ENCODE data around the gene RNPEP.
"Not testable (repeated sequence)": the region's sequence is repeated elsewhere in the genome, so short reads cannot be mapped to it uniquely, and the experiment has no call there.

Gene RNPEP, protein sequence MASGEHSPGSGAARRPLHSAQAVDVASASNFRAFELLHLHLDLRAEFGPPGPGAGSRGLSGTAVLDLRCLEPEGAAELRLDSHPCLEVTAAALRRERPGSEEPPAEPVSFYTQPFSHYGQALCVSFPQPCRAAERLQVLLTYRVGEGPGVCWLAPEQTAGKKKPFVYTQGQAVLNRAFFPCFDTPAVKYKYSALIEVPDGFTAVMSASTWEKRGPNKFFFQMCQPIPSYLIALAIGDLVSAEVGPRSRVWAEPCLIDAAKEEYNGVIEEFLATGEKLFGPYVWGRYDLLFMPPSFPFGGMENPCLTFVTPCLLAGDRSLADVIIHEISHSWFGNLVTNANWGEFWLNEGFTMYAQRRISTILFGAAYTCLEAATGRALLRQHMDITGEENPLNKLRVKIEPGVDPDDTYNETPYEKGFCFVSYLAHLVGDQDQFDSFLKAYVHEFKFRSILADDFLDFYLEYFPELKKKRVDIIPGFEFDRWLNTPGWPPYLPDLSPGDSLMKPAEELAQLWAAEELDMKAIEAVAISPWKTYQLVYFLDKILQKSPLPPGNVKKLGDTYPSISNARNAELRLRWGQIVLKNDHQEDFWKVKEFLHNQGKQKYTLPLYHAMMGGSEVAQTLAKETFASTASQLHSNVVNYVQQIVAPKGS

DNA sequence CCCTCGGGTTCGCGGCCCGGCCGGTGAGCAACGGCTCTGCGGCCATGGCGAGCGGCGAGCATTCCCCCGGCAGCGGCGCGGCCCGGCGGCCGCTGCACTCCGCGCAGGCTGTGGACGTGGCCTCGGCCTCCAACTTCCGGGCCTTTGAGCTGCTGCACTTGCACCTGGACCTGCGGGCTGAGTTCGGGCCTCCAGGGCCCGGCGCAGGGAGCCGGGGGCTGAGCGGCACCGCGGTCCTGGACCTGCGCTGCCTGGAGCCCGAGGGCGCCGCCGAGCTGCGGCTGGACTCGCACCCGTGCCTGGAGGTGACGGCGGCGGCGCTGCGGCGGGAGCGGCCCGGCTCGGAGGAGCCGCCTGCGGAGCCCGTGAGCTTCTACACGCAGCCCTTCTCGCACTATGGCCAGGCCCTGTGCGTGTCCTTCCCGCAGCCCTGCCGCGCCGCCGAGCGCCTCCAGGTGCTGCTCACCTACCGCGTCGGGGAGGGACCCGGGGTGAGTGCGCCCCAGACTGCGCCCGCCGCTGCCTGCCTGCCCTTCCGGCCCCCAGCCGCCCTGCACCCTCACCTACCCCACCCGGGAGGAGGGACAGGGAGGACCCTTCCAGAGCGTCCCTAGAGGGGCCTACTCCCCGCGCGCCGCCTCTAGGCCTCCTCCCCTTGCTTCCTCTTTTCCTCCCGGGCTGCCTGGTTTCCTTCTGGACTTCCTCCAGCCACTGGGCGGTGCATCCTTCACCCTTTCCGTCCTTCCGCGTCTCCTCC, at the start of gene RNPEP:
Gene RNPEP, plus strand, starts transcription at position 26 of the 757 bp plus-strand sequence. Its CDS starts 19 bp downstream, at position 45.
- DNase-seq = peak; percentile 86
- in situ Hi-C loops (cut with HindIII; ENCODE audit: low pct_ligation_motif_present, low pct_unique_long_range_greater_than_20kb, low sequenced_read_pairs) = no loop called here

DNA sequence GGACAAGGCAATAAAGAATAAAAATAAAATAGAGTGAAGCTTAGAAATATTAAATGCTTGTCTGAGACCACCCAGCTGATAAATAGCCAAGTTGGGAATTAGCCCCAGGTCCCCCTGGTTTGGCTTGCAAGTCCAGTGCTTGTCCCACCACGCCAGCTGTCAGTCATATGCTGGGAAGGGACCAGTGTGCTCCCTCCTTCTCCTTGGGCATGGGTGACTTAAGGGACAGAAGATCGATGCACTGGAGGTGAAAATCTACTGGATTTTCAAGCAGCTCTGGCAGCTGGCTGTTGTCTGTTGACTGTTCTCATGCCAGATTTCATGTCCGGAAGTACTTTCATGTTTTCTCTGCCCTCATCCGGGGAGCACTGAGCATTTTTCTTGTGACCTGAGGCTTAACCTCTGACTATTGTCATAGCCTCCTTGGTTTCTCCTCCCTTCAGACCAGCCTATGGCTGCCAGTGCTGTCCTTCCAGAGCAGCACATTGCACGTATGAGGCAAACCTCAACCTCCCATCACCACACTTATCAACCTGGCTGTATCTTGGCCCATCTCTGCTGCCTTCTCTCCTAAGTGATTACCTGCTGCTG, 48.5 kb upstream of the RNPEP start:
- in situ Hi-C loops (cut with HindIII; ENCODE audit: low pct_ligation_motif_present, low pct_unique_long_range_greater_than_20kb, low sequenced_read_pairs) = no loop called here

DNA sequence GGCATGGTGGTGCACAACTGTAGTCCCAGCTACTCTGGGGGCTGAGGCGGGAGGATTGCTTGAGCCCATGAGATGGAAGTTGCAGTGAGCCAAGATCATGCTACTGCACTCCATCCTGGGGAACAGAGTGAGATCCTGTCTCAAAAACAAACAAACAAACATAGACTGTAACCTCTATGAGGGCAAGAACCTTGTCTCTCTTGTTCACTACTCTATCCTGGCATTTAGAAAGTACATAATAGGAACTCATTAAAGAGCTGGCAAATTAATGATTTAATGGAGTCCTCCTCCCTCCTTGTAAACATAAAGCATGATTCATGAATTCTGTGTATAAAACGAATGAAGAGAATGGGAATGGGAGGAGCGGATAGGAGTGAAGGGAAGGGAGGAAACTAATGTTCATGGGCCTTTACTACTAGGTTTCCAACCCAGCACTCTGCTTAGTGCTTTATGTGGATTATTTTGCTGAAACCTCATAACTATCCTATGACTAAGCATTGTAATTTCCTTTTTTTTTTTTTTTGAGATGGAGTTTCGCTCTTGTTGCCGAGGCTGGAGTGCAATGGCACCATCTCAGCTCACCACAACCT, 44.7 kb upstream of the RNPEP start:
- in situ Hi-C loops (cut with HindIII; ENCODE audit: low pct_ligation_motif_present, low pct_unique_long_range_greater_than_20kb, low sequenced_read_pairs) = no loop called here
- DNase-seq = peak; percentile 39

More for the DNA sequence above, 48.5 kb upstream of the RNPEP start:
- no peak for DNase-seq

DNA sequence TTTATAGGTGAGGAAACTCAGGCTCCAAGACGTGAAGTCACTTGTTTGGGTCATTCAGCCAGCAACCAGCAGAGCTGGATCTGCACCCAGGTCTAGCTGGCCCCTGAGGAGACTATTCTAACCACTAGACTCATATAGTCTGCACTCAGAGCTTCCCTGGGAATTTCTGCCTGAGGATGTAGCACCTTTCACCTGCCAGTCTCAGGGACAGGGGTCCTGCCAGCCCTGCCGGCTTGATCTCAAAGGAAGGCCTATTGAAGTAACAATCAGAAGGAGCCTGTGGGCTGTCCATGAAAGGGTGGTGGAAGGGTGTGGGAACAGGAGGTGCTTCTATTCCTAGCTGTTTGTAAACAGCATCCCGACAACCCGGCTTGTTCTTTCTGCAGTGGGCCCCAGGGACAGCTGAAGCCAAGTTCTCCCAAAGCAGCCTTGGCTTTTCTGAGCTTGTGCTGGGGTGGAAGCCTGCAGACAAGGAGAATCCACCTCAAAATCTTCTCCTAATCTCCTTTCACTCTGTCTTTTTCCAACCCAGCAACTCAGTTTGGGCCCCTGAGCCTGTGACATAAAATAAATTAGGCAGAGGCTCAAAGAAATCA, 43.9 kb upstream of the RNPEP start:
- in situ Hi-C loops (cut with HindIII; ENCODE audit: low pct_ligation_motif_present, low pct_unique_long_range_greater_than_20kb, low sequenced_read_pairs) = no loop called here

DNA sequence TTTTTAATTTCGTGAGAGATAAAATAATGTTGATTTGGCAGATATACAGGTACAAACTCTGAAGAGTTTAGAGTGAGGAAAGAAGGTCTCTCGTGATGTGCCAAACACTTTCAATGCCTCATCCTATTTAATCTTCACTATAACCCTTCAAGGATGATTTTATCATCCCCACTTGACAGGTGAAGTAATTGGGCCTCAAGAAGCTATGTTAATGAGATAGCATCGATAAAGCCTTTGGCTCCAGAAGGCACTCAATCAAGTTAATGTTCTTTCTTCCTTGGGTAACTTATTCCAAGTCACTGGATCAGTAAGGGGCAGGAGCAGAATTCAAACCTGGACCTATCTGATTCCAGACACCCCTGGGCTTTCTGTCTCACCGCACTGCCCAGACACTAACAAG, 43.3 kb upstream of the RNPEP start:
- DNase-seq = no peak
- in situ Hi-C loops (cut with HindIII; ENCODE audit: low pct_ligation_motif_present, low pct_unique_long_range_greater_than_20kb, low sequenced_read_pairs) = no loop called here

More for the DNA sequence above, 43.9 kb upstream of the RNPEP start:
- DNase-seq = no peak

DNA sequence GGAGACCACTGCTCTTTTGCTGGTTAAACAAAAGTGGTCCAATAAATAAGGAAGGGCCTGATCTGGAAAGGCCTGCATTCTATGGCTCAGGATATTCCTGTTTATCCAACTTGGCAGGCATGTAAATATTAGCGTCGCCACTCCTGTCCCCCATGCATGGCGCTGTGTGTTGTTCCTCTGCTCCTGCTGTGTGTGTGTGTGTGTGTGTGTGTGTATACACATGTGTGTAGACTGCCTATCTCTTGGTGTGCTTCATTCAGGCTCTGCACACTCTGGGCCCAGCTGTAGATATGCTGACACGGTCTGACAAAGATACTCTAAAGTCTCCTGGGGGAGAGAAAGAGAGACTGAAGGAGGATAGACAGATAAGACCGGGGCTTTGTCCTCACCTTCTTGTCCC, 42.9 kb upstream of the RNPEP start:
- DNase-seq = no peak
- in situ Hi-C loops (cut with HindIII; ENCODE audit: low pct_ligation_motif_present, low pct_unique_long_range_greater_than_20kb, low sequenced_read_pairs) = no loop called here

DNA sequence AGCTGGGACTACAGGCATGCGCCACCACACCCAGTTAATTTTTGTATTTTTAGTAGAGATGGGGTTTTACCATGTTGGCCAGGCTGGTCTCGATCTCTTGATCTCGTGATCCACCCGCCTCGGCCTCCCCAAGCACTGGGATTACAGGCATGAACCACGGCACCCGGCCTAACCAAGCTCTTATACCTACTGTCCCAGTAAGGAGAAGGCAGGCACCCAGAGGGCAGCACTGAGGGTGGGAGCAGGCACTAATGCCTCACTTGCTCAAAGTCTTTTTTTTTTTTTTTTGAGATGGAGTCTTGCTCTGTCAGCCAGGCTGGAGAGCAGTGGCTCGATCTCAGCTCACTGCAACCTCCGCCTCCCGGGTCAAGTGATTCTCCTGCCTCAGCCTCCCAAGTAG, 42.1 kb upstream of the RNPEP start:
- in situ Hi-C loops (cut with HindIII; ENCODE audit: low pct_ligation_motif_present, low pct_unique_long_range_greater_than_20kb, low sequenced_read_pairs); DNase-seq: not testable (repeated sequence)

DNA sequence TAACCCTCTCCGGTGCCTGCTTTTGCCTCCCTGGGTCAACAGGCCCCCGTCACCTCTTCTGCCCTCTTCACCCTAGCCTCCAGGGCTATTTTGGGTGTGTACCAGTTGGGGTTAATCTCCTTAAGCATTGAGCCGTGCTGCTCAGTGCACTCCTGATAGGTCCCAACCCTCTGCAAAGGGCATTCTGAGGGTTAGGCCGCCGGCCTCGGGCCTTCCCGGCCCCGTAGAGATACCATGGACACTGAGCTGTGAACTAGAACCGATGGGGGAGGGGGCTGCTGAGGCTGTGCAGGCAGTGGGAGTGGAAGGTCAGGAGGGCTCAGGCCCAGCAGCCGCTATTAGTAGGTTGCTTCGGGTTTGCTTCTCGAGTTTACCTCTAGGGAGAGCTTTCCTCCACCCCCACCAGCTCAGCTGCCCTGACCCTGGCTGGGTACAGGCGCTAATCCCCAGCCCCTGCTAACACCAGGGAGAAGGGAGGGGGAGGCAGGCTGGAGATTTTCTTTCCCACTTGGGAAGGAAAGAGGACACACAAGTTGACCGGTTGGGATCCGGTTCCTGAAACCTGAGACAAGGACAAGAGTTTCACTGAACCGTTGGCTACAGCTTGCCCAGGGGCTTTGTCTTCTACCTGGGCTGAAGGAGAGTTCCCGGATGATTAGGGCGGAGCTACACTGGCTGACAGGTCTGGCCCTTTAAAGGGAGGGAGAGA, 40.9 kb upstream of the RNPEP start:
- DNase-seq = no peak

DNA sequence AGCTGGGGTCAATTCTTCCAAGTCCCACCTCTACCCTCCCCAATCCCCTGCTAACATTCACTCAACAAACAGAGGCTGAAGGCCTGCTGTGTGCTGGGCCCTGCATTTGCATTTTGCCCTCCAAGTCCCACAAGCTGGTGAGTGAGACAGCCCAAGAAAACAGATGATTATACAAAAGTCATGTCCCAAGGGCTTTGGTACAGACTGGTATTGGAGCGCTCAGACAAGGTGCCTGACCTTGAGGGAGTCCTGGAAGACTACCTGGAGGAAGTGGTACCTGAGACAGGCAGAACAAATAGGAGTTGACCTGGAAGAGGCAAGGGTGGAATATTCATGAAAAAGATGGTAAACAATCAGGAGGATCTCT, 40.3 kb upstream of the RNPEP start:
- no peak for DNase-seq

More for the DNA sequence above, 40.9 kb upstream of the RNPEP start:
- in situ Hi-C loops (cut with HindIII; ENCODE audit: low pct_ligation_motif_present, low pct_unique_long_range_greater_than_20kb, low sequenced_read_pairs) = no loop called here

DNA sequence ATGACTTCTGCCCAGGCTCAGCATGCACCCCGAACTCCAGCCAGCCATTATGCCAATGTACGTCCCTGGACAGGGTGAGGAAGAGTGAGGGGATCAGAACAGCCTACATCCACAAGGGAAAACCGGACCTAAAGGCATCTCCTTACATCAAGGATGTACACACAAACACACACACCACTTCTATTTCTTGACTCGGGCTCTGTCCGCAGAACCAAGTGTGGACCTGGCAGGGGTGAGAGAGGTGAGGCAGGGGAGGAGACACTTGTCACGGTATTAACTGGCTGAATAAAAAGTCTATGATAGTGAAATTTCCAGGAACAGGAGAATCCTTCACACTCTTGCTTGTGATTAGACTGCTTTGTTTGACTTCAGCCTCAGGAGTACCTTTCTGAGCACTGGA, 38.4 kb upstream of the RNPEP start:
- in situ Hi-C loops (cut with HindIII; ENCODE audit: low pct_ligation_motif_present, low pct_unique_long_range_greater_than_20kb, low sequenced_read_pairs) = no loop called here

More for the DNA sequence above, 40.3 kb upstream of the RNPEP start:
- in situ Hi-C loops (cut with HindIII; ENCODE audit: low pct_ligation_motif_present, low pct_unique_long_range_greater_than_20kb, low sequenced_read_pairs) = no loop called here

DNA sequence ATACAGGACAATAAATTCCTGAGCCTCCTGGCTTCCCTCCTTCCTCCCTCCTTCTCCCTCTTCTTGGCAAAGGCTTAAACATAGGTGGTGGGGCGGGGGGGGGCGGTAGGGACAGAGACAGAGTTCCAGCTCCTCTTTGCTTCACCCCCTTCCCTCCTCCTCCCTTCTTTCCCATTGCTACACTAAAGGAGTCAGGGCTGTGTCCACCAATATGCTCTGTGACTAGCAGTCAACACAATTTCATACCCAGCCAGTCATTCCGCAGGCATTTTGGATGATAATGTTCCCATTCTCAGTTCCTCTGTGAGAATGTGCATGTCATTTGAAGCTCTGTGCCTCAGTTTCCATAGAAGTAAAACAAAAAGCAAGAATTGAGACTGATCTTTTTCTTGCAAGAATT, 37.8 kb upstream of the RNPEP start:
- no peak for DNase-seq
- in situ Hi-C loops (cut with HindIII; ENCODE audit: low pct_ligation_motif_present, low pct_unique_long_range_greater_than_20kb, low sequenced_read_pairs) = no loop called here

More for the DNA sequence above, 38.4 kb upstream of the RNPEP start:
- DNase-seq = no peak

DNA sequence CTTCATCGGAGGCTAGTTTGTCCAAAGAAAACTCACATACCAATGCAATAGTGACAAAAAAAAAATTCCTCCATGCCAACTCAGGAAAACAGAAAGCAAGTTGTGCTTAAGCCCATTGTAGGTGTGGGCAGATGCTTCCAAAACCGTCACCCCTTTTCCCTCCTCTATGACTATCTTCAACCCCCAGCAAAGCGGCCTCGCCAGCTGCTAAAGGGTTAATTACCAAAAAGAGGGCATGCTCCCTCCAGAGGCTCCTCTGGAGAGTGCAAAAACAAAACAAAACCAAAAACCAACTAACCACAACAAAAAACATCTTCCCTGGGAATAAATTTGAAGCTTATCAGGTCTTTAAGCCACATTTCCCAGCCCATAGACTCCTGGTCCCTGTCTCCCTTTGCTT, 37.3 kb upstream of the RNPEP start:
- in situ Hi-C loops (cut with HindIII; ENCODE audit: low pct_ligation_motif_present, low pct_unique_long_range_greater_than_20kb, low sequenced_read_pairs) = no loop called here
- DNase-seq = no peak

DNA sequence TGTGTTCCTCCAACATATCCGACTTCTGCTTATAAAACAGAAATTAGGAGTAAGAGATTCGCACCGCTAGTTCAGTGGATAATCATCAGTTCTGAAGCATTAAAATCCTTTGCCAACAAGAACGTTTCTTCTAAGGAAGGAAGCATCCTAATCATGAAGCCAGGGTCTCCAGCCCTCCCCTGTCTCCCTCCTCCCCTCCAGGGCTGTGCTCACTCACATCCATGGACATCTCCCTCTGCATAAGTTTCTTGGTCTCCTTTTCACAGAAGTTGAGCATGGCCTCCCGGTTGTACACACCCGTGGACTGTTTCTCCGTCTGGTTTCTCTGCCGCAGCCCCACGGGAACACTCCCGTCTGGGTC, 36.6 kb upstream of the RNPEP start:
- no peak for DNase-seq
- in situ Hi-C loops (cut with HindIII; ENCODE audit: low pct_ligation_motif_present, low pct_unique_long_range_greater_than_20kb, low sequenced_read_pairs) = no loop called here

DNA sequence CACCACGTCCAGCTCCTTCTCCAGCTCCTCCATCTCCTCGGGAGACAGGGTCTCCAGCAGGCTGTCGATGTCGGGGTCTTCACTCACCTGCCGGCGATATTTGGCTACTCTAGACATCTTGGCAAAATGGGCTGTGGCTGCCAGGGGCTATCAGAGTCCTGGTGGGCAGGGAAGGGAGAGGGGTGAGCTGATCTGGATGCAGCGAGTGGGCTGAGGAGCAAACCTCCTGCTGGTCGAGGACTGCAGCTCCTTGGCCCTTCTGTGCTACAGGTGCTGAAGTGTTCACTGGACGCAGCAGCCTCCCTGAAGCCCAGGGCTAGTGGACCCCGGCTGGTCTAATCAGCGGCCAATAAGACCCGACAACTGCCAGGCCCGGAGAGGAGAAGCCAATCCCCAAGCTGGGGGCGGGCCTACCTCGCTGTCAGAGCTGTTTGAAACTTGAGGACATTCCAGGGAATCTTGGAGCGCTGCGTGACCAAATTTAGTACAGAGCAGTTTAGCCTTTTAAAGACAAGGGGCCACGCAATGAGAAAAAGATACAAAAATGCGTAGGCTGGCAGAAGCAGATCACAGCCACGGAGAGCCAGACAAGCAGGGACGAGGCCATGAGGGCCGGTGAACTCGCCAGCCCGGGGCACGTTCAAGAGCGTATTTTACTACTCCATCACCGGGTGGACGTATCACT, 36.1 kb upstream of the RNPEP start, which contains the start of gene LMOD1:
Gene LMOD1, minus strand, starts transcription at position 325 of the 685 bp plus-strand sequence. Its CDS starts 208 bp downstream, at position 117.
- in situ Hi-C loops (cut with HindIII; ENCODE audit: low pct_ligation_motif_present, low pct_unique_long_range_greater_than_20kb, low sequenced_read_pairs) = no loop called here
- DNase-seq = peak; percentile 85

DNA sequence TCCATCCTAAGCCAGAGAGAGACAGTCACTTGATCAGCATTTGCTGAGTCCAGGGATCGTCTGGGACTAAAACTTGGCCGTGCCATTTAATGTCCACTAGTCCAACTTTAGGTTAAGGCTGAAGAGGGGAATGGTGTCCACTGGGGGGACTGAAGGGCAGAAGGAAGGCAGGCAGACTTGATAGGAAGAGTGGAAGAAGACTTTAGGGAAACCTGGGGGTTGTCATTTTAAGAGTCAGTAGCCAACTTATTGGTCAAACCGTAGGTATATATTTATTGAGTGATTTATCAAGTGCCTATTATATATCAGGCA, 34.8 kb upstream of the RNPEP start:
- in situ Hi-C loops (cut with HindIII; ENCODE audit: low pct_ligation_motif_present, low pct_unique_long_range_greater_than_20kb, low sequenced_read_pairs) = no loop called here
- no peak for DNase-seq

DNA sequence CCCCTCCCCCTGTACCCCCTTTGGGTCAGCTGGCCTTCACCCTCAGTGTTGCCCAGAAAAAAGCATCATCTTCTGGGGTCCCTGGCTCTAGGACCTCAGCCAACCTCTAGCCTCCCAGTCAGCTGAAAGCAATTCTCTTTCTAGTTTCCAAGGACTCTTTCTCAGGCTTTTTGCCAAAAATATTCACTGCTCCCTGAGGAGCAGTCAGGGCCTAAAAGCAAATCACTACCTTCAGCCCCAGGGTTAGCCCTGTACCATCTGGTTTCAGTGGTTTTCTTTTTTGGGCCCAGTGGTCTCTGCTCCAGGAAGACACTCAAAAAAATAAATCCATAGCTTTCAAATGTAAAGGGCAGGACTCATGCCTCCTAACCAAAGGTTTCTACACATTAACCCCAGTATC, 33.0 kb upstream of the RNPEP start:
- DNase-seq = no peak
- in situ Hi-C loops (cut with HindIII; ENCODE audit: low pct_ligation_motif_present, low pct_unique_long_range_greater_than_20kb, low sequenced_read_pairs) = no loop called here

DNA sequence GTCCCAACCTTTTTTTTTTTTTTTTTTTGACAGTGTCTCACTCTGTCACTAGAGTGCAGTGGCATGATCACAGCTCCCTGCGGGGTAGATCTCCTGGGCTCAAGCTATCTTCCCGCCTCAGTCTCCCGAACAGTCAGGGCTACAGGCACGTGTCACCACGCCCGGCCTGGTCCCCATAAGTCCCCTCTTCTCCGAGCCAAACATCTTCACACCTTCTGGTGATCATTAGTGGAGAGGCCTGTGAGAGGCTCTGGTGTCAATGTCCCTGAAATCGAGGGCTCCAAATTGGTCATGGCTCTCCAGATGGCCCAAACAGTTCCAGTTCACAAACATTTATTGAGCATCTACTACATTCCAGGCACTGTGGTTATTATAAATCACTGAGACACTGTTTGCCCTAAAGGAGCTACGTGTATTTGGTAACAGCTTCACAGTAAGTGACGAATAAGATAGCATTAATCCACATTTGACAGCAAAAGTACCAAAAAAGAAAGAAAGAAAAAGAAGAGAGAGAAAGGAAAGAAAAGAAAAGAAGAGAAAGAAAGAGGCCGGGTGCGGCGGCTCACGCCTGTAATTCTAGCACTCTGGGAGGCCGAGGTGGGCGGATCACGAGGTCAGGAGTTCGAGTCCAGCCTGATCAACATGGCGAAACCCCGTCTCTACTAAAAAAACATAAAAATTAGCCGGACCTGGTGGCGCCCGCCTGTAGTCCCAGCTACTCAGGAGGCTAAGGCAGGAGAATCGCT, 28.0 kb upstream of the RNPEP start:
- in situ Hi-C loops (cut with HindIII; ENCODE audit: low pct_ligation_motif_present, low pct_unique_long_range_greater_than_20kb, low sequenced_read_pairs) = no loop called here
- no peak for DNase-seq

Measured in ACHN (cell line).